Activated naive CD4-positive, alpha-beta T cell treated with anti-CD3 and anti-CD28 coated beads for 36 hours (primary cell): Measurements from ENCODE around the gene ACAP3. TPM values are rescaled to one million over a fixed set of nuclear protein-coding genes. Genes with fewer than 3 reads are reported as not detected.

Experiments used
- CTCF ChIA-PET: fragments of 350-600 bp; sonication (Branson Sonifier 250); formaldehyde crosslinking; loops from one replicate; lab custom pipeline; 2021; ENCODE audit warnings: antibody characterized with exemption; lab: Charles Lee
- DNase-seq: peaks from one replicate; pipeline ENCODE4 v3.0.0-alpha.2; 2020
- H3K27ac Mint-ChIP-seq: one replicate; pipeline ENCODE4 v1.8.0; 2021; ENCODE audit warnings: mild to moderate bottlenecking, mixed read lengths
- H3K27me3 Mint-ChIP-seq: one replicate; pipeline ENCODE4 v1.8.0; 2021; ENCODE audit warnings: low read depth, mixed read lengths
- H3K36me3 Mint-ChIP-seq: one replicate; pipeline ENCODE4 v1.8.0; 2021; ENCODE audit warnings: low read depth, mixed read lengths
- H3K4me1 Mint-ChIP-seq: one replicate; pipeline ENCODE4 v1.8.0; 2021; ENCODE audit warnings: low read depth, mixed read lengths
- H3K4me3 Mint-ChIP-seq: one replicate; pipeline ENCODE4 v1.8.0; 2021; ENCODE audit warnings: mild to moderate bottlenecking, moderate library complexity, mixed read lengths
- H3K9me3 Mint-ChIP-seq: one replicate; pipeline ENCODE4 v1.8.0; 2021; ENCODE audit warnings: mixed read lengths
- intact Hi-C: fragments of 100-400 bp; cut with micrococcal nuclease; formaldehyde crosslinking; loops from one replicate; pipeline ENCODE4 v1.15.1; 2023
- total RNA-seq, 2 experiments: library from RNA; stranded (reverse); gene quantifications; one replicate each; pipeline ENCODE4 v1.2.3, GENCODE V29; 2021

The ACAP3 gene
- total RNA-seq, 2 experiments from 2014 or later, result 24.1 to 25.3 TPM

DNA sequence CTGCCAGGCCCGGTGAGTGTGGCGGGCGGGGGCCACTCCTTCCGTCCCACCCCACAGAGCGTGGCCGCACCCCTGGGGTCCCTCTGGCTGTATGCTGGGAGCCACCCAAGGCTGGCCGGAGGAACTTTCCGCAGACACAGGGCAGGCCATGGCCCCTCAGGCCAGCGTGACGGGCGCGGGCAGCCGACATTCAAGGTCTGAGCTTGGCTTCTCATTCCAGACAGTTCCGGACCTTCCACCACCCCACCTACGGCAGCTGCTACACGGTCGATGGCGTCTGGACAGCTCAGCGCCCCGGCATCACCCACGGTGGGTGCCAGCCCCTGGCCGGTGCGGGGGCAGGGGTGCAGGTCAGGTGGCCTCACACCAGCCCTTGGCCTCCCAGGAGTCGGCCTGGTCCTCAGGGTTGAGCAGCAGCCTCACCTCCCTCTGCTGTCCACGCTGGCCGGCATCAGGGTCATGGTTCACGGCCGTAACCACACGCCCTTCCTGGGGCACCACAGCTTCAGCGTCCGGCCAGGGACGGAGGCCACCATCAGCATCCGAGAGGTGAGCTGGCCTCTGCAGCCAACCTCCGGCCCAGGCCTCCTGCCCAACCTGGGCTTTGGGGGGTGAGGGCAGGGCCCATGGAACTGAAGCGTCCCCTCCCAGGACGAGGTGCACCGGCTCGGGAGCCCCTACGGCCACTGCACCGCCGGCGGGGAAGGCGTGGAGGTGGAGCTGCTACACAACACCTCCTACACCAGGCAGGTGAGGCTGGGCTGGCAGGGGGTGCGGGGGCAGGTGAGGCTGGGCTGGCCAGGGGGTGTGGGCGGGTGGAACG, 20.2 kb downstream of the ACAP3 start:
- Mint-ChIP-seq H3K4me3 (no peak overlapping the region), H3K4me1 (no peaks in the 10 kb centered on the region), H3K9me3 (no peaks in the 10 kb centered on the region), H3K27ac (no peak overlapping the region), H3K36me3 (no peaks in the 10 kb centered on the region), H3K27me3 (no peaks in the 10 kb centered on the region)
- CTCF ChIA-PET, result interaction anchor here (0.9 to 1.2 kb wide), 2 partner anchors 166 to 171 kb away, joined by 3 to 5 read pairs; partner anchors contain the start of gene C1orf159
- no peak for DNase-seq
- intact Hi-C loops, result no loop called here

- H3K27me3 Mint-ChIP-seq, result no peaks in the 10 kb centered on the region
- DNase-seq, result no peak
- H3K36me3 Mint-ChIP-seq, result no peaks in the 10 kb centered on the region
- no peak overlapping the region for H3K4me3 Mint-ChIP-seq
- H3K9me3 Mint-ChIP-seq, result no peaks in the 10 kb centered on the region
- intact Hi-C loops, result no loop called here
- H3K27ac Mint-ChIP-seq, result no peak overlapping the region
- CTCF ChIA-PET, result interaction anchor here (0.7 to 1.2 kb wide), 3 partner anchors 154 to 170 kb away, joined by 3 to 5 read pairs (median 3); partner anchors contain the start of gene C1orf159
- no peaks in the 10 kb centered on the region for H3K4me1 Mint-ChIP-seq
Observed at GRCh38 chr1:1286313-1287261, 21.1 kb downstream of the ACAP3 start.

GRCh38 chr1:1285611-1286311, 22.0 kb downstream of the ACAP3 start:
- Mint-ChIP-seq H3K9me3 (no peaks in the 10 kb centered on the region), H3K36me3 (no peaks in the 10 kb centered on the region), H3K4me3 (no peak overlapping the region), H3K4me1 (no peaks in the 10 kb centered on the region), H3K27me3 (no peaks in the 10 kb centered on the region), H3K27ac (no peak overlapping the region)
- DNase-seq, result no peak
- intact Hi-C loops, result no loop called here
- CTCF ChIA-PET, result interaction anchor here (0.7 kb wide), 1 partner anchor 155 kb away, joined by 3 read pairs; no protein-coding TSS in a partner anchor

- CTCF ChIA-PET, result no interaction called here
- intact Hi-C loops, result no loop called here
- H3K27me3 Mint-ChIP-seq, result no peaks in the 10 kb centered on the region
Observed at GRCh38 chr1:1285102-1285571, 22.6 kb downstream of the ACAP3 start.

GRCh38 chr1:1284221-1285101, 23.3 kb downstream of the ACAP3 start:
- intact Hi-C loops, result no loop called here
- Mint-ChIP-seq H3K9me3 (no peaks in the 10 kb centered on the region), H3K27me3 (no peaks in the 10 kb centered on the region), H3K36me3 (no peaks in the 10 kb centered on the region), H3K4me1 (no peaks in the 10 kb centered on the region), H3K27ac (no peak overlapping the region), H3K4me3 (no peak overlapping the region)
- no peak for DNase-seq
- CTCF ChIA-PET, result no interaction called here

More at GRCh38 chr1:1285102-1285571, 22.6 kb downstream of the ACAP3 start:
- H3K36me3 Mint-ChIP-seq, result no peaks in the 10 kb centered on the region
- no peaks in the 10 kb centered on the region for H3K9me3 Mint-ChIP-seq
- no peaks in the 10 kb centered on the region for H3K4me1 Mint-ChIP-seq
- H3K4me3 Mint-ChIP-seq, result no peak overlapping the region
- no peak for DNase-seq
- no peak overlapping the region for H3K27ac Mint-ChIP-seq

- CTCF ChIA-PET, result no interaction called here
- H3K4me1 Mint-ChIP-seq, result no peaks in the 10 kb centered on the region
- no peaks in the 10 kb centered on the region for H3K27me3 Mint-ChIP-seq
- H3K9me3 Mint-ChIP-seq, result no peaks in the 10 kb centered on the region
- H3K27ac Mint-ChIP-seq, result no peak overlapping the region
- no peaks in the 10 kb centered on the region for H3K36me3 Mint-ChIP-seq
- intact Hi-C loops, result no loop called here
- no peak for DNase-seq
- H3K4me3 Mint-ChIP-seq, result no peak overlapping the region
Observed at GRCh38 chr1:1283821-1284220, 23.9 kb downstream of the ACAP3 start.

DNA sequence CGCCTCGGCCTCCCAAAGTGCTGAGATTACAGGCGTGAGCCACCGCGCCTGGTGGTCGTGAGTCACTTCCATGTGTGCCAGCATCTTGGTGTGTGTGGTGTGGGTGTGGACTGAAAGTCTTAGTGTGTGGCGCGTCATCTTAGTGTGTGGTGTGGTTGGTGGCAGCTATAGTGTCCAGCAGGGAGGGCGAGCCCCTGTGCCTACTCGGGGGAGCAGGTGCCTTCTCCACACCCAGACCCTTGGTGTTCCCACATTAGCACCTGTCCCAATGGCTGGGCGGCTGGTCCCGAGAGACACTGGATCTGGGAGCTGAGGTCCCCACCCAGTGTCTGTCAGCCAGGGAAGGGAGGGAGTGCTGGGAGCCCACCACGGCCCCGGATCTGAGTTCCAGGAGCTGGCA, 24.7 kb downstream of the ACAP3 start:
- CTCF ChIA-PET, result no interaction called here
- DNase-seq, result no peak
- intact Hi-C loops, result no loop called here
- Mint-ChIP-seq H3K4me1 (no peaks in the 10 kb centered on the region), H3K4me3 (no peak overlapping the region), H3K36me3 (no peaks in the 10 kb centered on the region), H3K27me3 (no peaks in the 10 kb centered on the region), H3K9me3 (no peaks in the 10 kb centered on the region), H3K27ac (no peak overlapping the region)

- Mint-ChIP-seq H3K4me3 (no peak overlapping the region), H3K36me3 (no peaks in the 10 kb centered on the region), H3K4me1 (no peaks in the 10 kb centered on the region), H3K27me3 (no peaks in the 10 kb centered on the region), H3K9me3 (no peaks in the 10 kb centered on the region), H3K27ac (no peak overlapping the region)
- intact Hi-C loops, result no loop called here
- CTCF ChIA-PET, result interaction anchor here (0.8 to 1.5 kb wide), 3 partner anchors 8 to 19 kb away, joined by 3 to 4 read pairs (median 3); partner anchors contain the start of gene UBE2J2
- DNase-seq, result peak; percentile 27
Observed at GRCh38 chr1:1281533-1282321, 26.0 kb downstream of the ACAP3 start.

GRCh38 chr1:1280782-1281481, 26.8 kb downstream of the ACAP3 start:
- no peak for DNase-seq
- Mint-ChIP-seq H3K4me3 (no peak overlapping the region), H3K9me3 (no peaks in the 10 kb centered on the region), H3K36me3 (no peaks in the 10 kb centered on the region), H3K27ac (no peak overlapping the region), H3K27me3 (no peaks in the 10 kb centered on the region), H3K4me1 (no peaks in the 10 kb centered on the region)
- intact Hi-C loops, result no loop called here
- CTCF ChIA-PET, result interaction anchor here (1.5 kb wide), 1 partner anchor 19 kb away, joined by 4 read pairs; no protein-coding TSS in a partner anchor

DNA sequence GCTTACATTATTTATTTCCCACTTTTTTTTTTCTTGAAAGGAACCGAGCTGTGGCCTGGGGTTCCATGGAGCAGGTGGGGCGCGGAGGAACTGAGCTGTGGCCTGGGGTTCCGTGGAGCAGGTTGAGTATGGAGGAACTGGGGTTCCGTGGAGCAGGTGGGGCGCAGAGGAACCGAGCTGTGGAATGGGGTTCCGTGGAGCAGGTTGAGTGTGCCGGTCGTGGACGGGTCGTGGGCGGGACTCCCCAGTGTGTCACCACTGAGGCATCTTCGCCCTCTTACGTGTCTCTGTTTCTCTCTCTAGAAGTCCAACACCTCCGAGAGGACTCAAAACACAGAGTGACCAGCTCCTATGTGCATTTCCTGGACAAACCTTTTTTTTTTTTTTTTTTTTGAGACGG, 28.7 kb downstream of the ACAP3 start:
- CTCF ChIA-PET, result interaction anchor here (0.6 to 0.7 kb wide), 2 partner anchors 21 to 276 kb away, joined by 3 to 4 read pairs; no protein-coding TSS in a partner anchor
- H3K27me3 Mint-ChIP-seq, result no peaks in the 10 kb centered on the region

More for the DNA sequence above, 28.7 kb downstream of the ACAP3 start:
- Mint-ChIP-seq H3K4me1 (peaks cover 4% of the 10 kb centered on the region), H3K27ac (no peak overlapping the region), H3K36me3 (no peaks in the 10 kb centered on the region), H3K9me3 (no peaks in the 10 kb centered on the region), H3K4me3 (no peak overlapping the region)
- DNase-seq, result no peak
- intact Hi-C loops, result no loop called here
